ENCODE results near the gene THBS1. TPM values are rescaled to one million over a fixed set of nuclear protein-coding genes. Genes with fewer than 3 reads are reported as not detected.

The THBS1 gene
- total RNA-seq, 1 donor from 2014 or later, result 67.3 TPM

- Histone ChIP-seq H3K27me3 (ENCODE audit: control insufficient read depth, insufficient read depth, low read length) (no peaks in the 10 kb centered on the region), H3K36me3 (ENCODE audit: control insufficient read depth, insufficient read depth, low read length) (no peaks in the 10 kb centered on the region), H3K4me3 (ENCODE audit: low read depth, low read length) (no peak overlapping the region)
- DNase-seq (ENCODE audit: low read depth), result no peak
- TF ChIP-seq CTCF (IDR thresholded peaks at IDR 0.05; ENCODE audit: insufficient read depth, low read length, poor library complexity, severe bottlenecking), result no peak
Observed at GRCh38 chr15:39646425-39646824, 65.5 kb downstream of the THBS1 start.

Other genes with a start within 250 kb of the THBS1 start
- 0.62 and 0.71 TPM in 2 replicates for gene FSIP1, start 201.8 kb downstream of the THBS1 start, total RNA-seq

Measured in kidney epithelial cell (primary cell).